Left ventricle myocardium inferior (tissue), 1 donor: ENCODE results near the gene MSI2. TPM values are rescaled to one million over a fixed set of nuclear protein-coding genes. Genes with fewer than 3 reads are reported as not detected.

ENCODE experiments used
- DNase-seq: peaks from one replicate; pipeline ENCODE4 v3.0.0-alpha.2; 2020
- H3K27ac ChIP-seq: fragments of 200-600 bp; replicated peaks from 2 replicates; pipeline ENCODE4 v1.8.0; 2021
- H3K27me3 ChIP-seq: fragments of 200-600 bp; 2 replicates; pipeline ENCODE4 v1.8.0; 2021; ENCODE audit warnings: low read depth
- H3K36me3 ChIP-seq: fragments of 200-600 bp; 2 replicates; pipeline ENCODE4 v1.8.0; 2021
- H3K4me1 ChIP-seq: fragments of 200-600 bp; 2 replicates; pipeline ENCODE4 v1.8.0; 2021
- H3K4me3 ChIP-seq: fragments of 200-600 bp; 2 replicates; pipeline ENCODE4 v1.8.0; 2021; ENCODE audit warnings: mild to moderate bottlenecking, moderate library complexity
- H3K9me3 ChIP-seq: fragments of 200-600 bp; replicated peaks from 2 replicates; pipeline ENCODE4 v1.8.0; 2021
- CTCF ChIP-seq: fragments of 200-600 bp; IDR thresholded peaks from 2 replicates; pipeline ENCODE4 v1.8.0; 2021; ENCODE audit warnings: antibody characterized with exemption, mild to moderate bottlenecking, borderline replicate concordance
- intact Hi-C: fragments of 100-400 bp; cut with micrococcal nuclease; formaldehyde crosslinking; loops from one replicate; pipeline ENCODE4 v1.11.0; 2022
- total RNA-seq: library from RNA; stranded (reverse); fragmentation: NEBNext Ultra II Directional; extraction: Animal tissue kit (Norgen Biotek cat#: 25700); gene quantifications from one replicate; pipeline ENCODE4 v1.2.1, GENCODE V29; 2021
- donor health status: DM: no; HTN: yes; CAD: no; lungs with severe emphysema.

The MSI2 gene
- total RNA-seq, 1 donor from 2014 or later, result 118 TPM

DNA sequence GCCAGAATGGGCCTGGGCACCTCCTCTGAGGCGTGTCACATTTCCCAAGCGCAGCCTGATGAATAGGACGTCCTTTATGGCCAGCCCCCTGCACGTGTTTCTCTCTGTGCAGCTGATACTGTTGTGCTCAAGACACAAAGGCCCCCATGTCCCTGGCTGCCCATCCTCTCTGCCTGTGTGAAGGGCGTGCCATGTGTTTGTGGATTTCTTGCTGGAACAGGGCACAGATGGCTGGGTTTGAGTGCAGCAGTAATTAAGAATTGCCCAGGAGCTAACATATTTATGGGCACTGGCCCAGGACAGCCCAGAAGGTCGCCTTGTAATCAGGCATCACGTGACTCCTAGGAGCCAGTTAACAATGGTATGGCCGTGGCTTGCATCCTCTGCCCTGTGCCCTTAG, 307.6 kb downstream of the MSI2 start:
- no peak for TF ChIP-seq CTCF
- intact Hi-C loops, result no loop called here
- Histone ChIP-seq H3K27ac (no peak overlapping the region), H3K4me3 (no peak overlapping the region), H3K27me3 (no peaks in the 10 kb centered on the region), H3K36me3 (peaks cover 2% of the 10 kb centered on the region), H3K4me1 (peaks cover 12% of the 10 kb centered on the region), H3K9me3 (no peaks in the 10 kb centered on the region)
- DNase-seq, result no peak

DNA sequence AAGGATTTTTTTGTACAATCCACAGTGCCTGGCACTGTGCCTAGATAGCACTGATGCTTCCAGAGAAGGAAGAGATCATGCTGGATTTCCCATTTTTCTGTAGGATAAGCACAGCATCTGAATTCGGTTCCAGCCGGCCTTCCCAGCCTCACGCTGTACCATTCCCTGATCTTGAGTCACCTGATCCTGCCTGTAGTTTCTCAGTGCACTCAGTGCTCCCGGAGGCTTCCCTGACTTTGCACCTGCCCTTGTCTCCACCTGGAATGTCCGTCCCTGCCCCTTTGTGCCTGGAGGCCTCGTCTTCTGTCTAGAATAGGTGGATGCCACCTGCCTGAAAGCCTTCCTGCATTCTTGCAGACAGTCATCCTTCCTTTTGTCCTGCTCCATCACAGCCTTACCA, 308.9 kb downstream of the MSI2 start:
- TF ChIP-seq CTCF, result no peak
- intact Hi-C loops, result no loop called here
- Histone ChIP-seq H3K27me3 (no peaks in the 10 kb centered on the region), H3K36me3 (peaks cover 2% of the 10 kb centered on the region), H3K9me3 (no peaks in the 10 kb centered on the region), H3K4me3 (no peak overlapping the region), H3K27ac (no peak overlapping the region), H3K4me1 (peaks cover 12% of the 10 kb centered on the region)
- DNase-seq, result no peak

DNA sequence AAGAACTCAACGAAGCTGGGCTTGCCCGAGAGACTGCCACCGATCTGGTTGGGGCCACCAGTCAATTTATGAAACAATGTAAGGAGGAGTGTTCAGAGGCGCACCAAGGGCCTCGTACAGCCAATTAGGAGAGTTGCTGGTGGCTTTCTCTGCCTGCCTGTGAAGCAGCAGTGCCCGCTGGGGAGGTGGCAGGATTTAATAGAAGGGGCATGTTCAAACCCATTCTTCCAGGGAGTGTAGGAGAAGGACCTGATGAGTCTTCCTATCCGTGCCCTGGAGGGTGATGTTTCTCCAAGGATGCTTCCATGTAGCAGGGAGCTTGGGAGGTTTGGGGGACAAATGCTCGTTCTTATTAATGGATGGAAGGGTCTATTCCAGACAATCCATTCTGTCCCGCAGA, 310.4 kb downstream of the MSI2 start:
- DNase-seq, result no peak
- Histone ChIP-seq H3K9me3 (no peaks in the 10 kb centered on the region), H3K27me3 (no peaks in the 10 kb centered on the region), H3K4me1 (peaks cover 27% of the 10 kb centered on the region), H3K36me3 (peaks cover 2% of the 10 kb centered on the region), H3K27ac (no peak overlapping the region), H3K4me3 (no peak overlapping the region)
- TF ChIP-seq CTCF, result no peak
- intact Hi-C loops, result no loop called here

- DNase-seq, result peak; percentile 40
- H3K4me3 ChIP-seq, result no peak overlapping the region
- H3K9me3 ChIP-seq, result no peaks in the 10 kb centered on the region
- H3K27ac ChIP-seq, result no peak overlapping the region
- TF ChIP-seq CTCF, result no peak
- H3K27me3 ChIP-seq, result no peaks in the 10 kb centered on the region
- intact Hi-C loops, result no loop called here
- H3K4me1 ChIP-seq, result peaks cover 32% of the 10 kb centered on the region
- peaks cover 2% of the 10 kb centered on the region for H3K36me3 ChIP-seq
These were observed 310.9 kb downstream of the MSI2 start for GRCh38 chr17:57567251-57567650.

DNA sequence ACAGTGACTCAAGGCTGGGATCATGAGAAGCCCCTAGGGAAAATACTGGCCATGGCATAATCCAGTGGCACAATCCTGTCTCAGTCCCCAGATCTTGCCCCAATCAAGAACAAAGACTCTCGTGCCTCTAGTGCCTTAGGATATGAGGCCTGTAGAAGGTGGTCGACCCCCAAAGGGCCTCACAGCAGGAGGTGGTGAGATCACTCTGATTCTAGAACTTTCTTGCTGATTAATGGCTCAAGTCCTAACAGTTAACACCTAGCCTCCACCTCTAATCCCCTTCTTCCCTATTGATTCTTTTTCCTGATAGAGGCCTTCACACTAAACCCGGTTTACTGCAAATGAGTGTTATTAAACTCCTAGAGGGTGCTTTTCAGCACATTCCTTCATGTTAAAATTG, 312.0 kb downstream of the MSI2 start:
- intact Hi-C loops, result no loop called here
- DNase-seq, result no peak
- H3K4me1 ChIP-seq, result peaks cover 43% of the 10 kb centered on the region
- TF ChIP-seq CTCF, result no peak
- no peak overlapping the region for H3K4me3 ChIP-seq
- no peaks in the 10 kb centered on the region for H3K9me3 ChIP-seq
- H3K27ac ChIP-seq, result no peak overlapping the region
- H3K27me3 ChIP-seq, result no peaks in the 10 kb centered on the region
- peaks cover 2% of the 10 kb centered on the region for H3K36me3 ChIP-seq

GRCh38 chr17:57569021-57569420, 312.7 kb downstream of the MSI2 start:
- intact Hi-C loops, result no loop called here
- Histone ChIP-seq H3K27ac (no peak overlapping the region), H3K27me3 (no peaks in the 10 kb centered on the region), H3K36me3 (peaks cover 2% of the 10 kb centered on the region), H3K9me3 (no peaks in the 10 kb centered on the region), H3K4me1 (peaks cover 46% of the 10 kb centered on the region), H3K4me3 (no peak overlapping the region)
- TF ChIP-seq CTCF, result no peak
- no peak for DNase-seq
